ENCODE results near the gene FAM219A. TPM values are rescaled to one million over a fixed set of nuclear protein-coding genes. Genes with fewer than 3 reads are reported as not detected.

FAM219A gene
- total and polyA plus RNA-seq, 8 donors: 4.5 to 9.8 (median 8.2) TPM

DNA sequence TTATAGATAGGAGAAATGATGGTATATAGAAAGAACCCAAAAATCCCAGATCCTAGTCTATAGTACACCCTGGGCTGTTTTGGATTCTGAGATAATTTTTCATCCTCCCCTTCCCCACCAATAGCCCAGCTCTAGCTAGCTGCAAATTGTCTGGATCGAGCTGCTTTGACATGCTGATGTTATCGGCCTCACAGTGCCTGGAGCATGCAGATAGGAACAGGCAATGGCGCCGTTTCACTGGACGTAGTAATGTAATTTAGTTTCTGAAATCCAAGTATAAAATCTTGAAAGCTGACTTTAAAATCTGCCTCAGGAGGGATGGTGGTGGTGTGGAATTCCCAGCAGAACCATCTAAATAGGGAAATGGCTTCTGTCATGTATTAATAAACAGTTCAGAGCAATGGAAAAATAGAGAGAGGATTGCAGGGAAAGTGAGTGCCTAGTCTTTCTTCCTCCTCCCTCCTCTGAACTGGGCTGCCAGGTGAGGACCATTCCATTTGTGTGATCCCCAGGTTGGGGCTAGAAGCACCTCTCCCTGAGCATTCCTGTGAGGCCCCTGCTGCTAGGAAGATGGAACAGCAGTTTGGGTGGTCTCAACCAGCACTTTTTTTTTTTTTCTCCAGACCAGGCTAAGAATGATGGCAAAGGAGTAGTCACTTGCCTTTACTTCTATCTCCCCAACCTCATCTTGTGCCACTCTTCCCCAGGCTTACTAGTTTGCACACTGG is 31.9 kb downstream of the FAM219A start:
- no peaks in the 10 kb centered on the region for H3K27me3 ChIP-seq
- TF ChIP-seq, protein P1, sequence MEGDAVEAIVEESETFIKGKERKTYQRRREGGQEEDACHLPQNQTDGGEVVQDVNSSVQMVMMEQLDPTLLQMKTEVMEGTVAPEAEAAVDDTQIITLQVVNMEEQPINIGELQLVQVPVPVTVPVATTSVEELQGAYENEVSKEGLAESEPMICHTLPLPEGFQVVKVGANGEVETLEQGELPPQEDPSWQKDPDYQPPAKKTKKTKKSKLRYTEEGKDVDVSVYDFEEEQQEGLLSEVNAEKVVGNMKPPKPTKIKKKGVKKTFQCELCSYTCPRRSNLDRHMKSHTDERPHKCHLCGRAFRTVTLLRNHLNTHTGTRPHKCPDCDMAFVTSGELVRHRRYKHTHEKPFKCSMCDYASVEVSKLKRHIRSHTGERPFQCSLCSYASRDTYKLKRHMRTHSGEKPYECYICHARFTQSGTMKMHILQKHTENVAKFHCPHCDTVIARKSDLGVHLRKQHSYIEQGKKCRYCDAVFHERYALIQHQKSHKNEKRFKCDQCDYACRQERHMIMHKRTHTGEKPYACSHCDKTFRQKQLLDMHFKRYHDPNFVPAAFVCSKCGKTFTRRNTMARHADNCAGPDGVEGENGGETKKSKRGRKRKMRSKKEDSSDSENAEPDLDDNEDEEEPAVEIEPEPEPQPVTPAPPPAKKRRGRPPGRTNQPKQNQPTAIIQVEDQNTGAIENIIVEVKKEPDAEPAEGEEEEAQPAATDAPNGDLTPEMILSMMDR (IDR thresholded peaks at IDR 0.05): no peak
- no peaks in the 10 kb centered on the region for H3K9me3 ChIP-seq
- intact Hi-C loops (cut with DNase I): no loop called here
- FAIRE-seq (no peak), DNase-seq (no peak), ATAC-seq (no peak)
- H3K27ac ChIP-seq: no peak overlapping the region
- WGBS, 2 donors: 88% methylated on average over 5 of the region's 5 CpGs
- no peaks in the 10 kb centered on the region for H3K36me3 ChIP-seq
- no peaks in the 10 kb centered on the region for H3K4me1 ChIP-seq
- no peak overlapping the region for H3K4me3 ChIP-seq

DNA sequence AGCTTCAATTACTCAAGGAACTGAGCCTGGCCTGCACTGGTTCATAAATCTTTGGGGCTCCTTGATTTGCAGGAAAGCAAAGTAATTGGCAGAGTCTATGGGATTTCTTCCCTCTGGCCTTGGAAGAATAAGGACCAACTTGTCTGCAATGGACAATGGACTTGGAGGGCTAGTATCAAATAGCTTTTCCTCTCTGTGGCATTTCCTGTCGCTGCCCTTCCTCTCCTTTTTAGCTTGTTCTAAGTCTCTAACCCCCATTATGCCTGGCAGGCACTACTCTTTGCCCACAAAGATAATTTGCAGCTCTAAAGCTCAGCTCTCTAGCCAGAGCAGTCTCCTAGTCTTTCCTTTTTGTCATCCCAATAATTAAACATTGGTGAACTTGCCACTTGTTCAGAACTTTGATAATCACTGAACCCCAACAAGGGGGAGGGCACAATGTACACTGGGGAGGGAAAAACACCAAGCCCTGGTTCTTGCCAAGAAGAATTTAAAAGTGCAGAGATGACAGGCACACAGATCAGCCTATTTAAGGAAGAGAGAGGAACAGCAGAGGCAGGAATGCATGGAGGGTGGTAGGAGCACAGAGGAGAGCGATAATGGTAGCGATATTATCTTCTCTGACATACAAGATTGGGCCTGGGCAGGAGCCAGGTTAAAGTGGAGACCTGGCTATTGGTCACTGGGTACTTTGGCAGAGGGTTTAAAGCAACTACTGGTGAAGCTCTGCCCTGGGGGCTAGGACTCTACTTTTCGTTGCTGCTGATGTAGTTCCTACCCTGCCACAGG is 38.5 kb downstream of the FAM219A start:
- H3K36me3 ChIP-seq: no peaks in the 10 kb centered on the region
- H3K27me3 ChIP-seq: no peaks in the 10 kb centered on the region
- 83 to 87% methylated on average over 4 of the region's 4 CpGs for WGBS, 2 donors
- no peaks in the 10 kb centered on the region for H3K9me3 ChIP-seq
- H3K27ac ChIP-seq: no peak overlapping the region
- TF ChIP-seq, protein P1 (IDR thresholded peaks at IDR 0.05): no peak
- H3K4me3 ChIP-seq: no peak overlapping the region
- H3K4me1 ChIP-seq: no peaks in the 10 kb centered on the region
- FAIRE-seq (no peak), DNase-seq (no peak), ATAC-seq (no peak)
- intact Hi-C loops (cut with DNase I): no loop called here

DNA sequence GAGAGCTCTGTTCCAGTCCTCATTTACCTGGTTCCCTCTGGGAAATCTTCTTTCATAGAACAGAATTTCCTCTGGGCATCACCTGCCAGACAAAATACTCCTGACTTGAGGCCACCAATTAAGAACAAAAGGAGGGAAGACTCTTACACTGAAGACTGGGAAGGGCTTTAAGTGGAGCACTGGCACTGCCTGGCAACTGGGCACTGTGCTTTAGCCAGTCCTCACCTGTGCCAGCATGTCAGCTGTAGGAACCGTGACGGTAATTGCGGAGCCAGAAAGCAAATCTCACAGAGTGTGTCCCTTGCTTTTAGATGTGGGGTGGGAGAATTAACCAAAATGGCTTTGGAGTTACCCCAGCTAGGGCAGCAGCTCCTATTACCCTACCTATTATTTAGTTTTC is 40.6 kb downstream of the FAM219A start:
- TF ChIP-seq, protein P1 (IDR thresholded peaks at IDR 0.05): no peak
- Histone ChIP-seq H3K27me3 (no peaks in the 10 kb centered on the region), H3K27ac (no peak overlapping the region), H3K9me3 (no peaks in the 10 kb centered on the region), H3K36me3 (no peaks in the 10 kb centered on the region), H3K4me3 (no peak overlapping the region), H3K4me1 (no peaks in the 10 kb centered on the region)
- DNase-seq: no peak
- peak in 2 of 4 donors; percentile 37 to 56 for ATAC-seq
- FAIRE-seq: no peak
- intact Hi-C loops (cut with DNase I): no loop called here
- WGBS, 2 donors: 90 to 95% methylated on average over 3 of the region's 3 CpGs

DNA sequence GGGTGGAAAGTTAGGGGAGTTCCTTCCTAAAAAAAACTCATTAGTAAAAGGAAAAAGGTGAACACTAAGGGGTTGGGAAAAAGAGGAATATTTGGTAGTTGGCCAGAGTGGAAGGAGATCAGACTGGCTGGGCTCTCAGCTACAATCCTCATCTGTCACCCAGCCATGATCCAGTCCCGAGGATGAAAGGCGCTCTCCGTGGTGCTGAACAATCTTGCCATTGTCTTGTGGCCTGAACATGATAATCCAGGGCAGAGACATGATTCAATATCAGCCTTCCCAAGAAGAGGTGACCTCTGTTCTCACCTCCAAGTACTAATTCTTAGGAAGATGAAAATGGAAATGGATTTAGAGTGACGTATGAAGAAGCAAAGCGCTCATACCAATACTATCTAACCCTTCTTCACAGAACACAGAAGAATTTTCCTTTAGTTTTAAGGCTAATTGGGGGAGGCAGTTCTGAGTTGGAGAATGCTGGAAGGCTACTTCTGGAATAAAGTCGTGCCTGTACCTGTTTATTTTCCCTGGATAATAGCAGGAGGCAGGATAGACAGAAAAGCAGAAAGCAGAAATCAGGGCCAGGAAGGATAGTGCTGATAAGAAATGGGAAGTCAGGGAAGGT is 45.0 kb downstream of the FAM219A start:
- H3K27me3 ChIP-seq: no peaks in the 10 kb centered on the region
- DNase-seq: peak in 1 of 6 donors; percentile 38
- no peaks in the 10 kb centered on the region for H3K4me1 ChIP-seq
- H3K27ac ChIP-seq: no peak overlapping the region
- 34 to 35% methylated on average over 6 of the region's 6 CpGs for WGBS, 2 donors
- no peaks in the 10 kb centered on the region for H3K36me3 ChIP-seq
- no peaks in the 10 kb centered on the region for H3K9me3 ChIP-seq
- no peak for FAIRE-seq
- peak in 3 of 4 donors; percentile 38 to 62 (median 57) for ATAC-seq
- H3K4me3 ChIP-seq: no peak overlapping the region
- TF ChIP-seq, protein P1 (IDR thresholded peaks at IDR 0.05): no peak
- intact Hi-C loops (cut with DNase I): no loop called here

All from pancreas (tissue), 10 donors.